AG04450 (cell line): Measurements from ENCODE around the gene INPP5D. TPM values are rescaled to one million over a fixed set of nuclear protein-coding genes. Genes with fewer than 3 reads are reported as not detected.
A peak's percentile ranks its signal among the peaks of the same experiment; 100 is the strongest.

Experiments used
- CTCF ChIA-PET: fragments of 300-600, 350-600 bp; formaldehyde crosslinking; extraction: SDS; loops from one replicate; lab custom pipeline; 2022; ENCODE audit warnings: antibody characterized with exemption, inconsistent platforms; lab: Charles Lee
- POLR2A ChIA-PET: fragments of 350-600 bp; formaldehyde crosslinking; extraction: SDS; loops from one replicate; lab custom pipeline; 2021; ENCODE audit warnings: antibody characterized with exemption, inconsistent platforms; lab: Yijun Ruan, JAX
- DNase-seq: peaks from one replicate; pipeline ENCODE4 v3.0.0-alpha.2; 2011; ENCODE audit warnings: low read depth, low spot score
- H3K27ac ChIP-seq: one replicate; pipeline ENCODE4 v1.5.1; 2012; ENCODE audit warnings: low read depth, low read length, control low read depth
- H3K27me3 ChIP-seq: one replicate; pipeline ENCODE4 v1.6.0; 2012; ENCODE audit warnings: low read length; ENCODE audit not compliant: control insufficient read depth, insufficient read depth
- H3K4me3 ChIP-seq: 2 replicates; pipeline ENCODE4 v1.5.1; 2011; ENCODE audit warnings: mild to moderate bottlenecking, low read depth, low read length, control low read depth
- H3K9me3 ChIP-seq: 2 replicates; pipeline ENCODE4 v1.5.1; 2012; ENCODE audit warnings: low read length; ENCODE audit not compliant: control insufficient read depth, insufficient read depth
- CTCF ChIP-seq: IDR thresholded peaks from 2 replicates; pipeline ENCODE4 v1.5.1; 2011; ENCODE audit warnings: low read depth, low read length, control low read depth, inconsistent platforms
- polyA plus RNA-seq: library from polyadenylated mRNA; depleted of rRNA; stranded (reverse); fragments of >200 nt; gene quantifications from 2 replicates; pipeline ENCODE4 v1.2.3, GENCODE V29; 2011

The INPP5D gene
- polyA plus RNA-seq, 1 experiment = 0.43 TPM

GRCh38 chr2:233059547-233059796 is 670 bp upstream of the INPP5D start:
- TF ChIP-seq CTCF = no peak
- POLR2A ChIA-PET = no interaction called here

GRCh38 chr2:233060501-233060979 is 398 bp downstream of the INPP5D start:
- no peak for DNase-seq
- TF ChIP-seq CTCF = no peak
- ChIA-PET POLR2A (no interaction called here), CTCF (interaction anchor here (0.5 to 2.1 kb wide), 2 partner anchors 207 to 276 kb away, joined by 3 to 8 read pairs; no protein-coding TSS in a partner anchor)
- Histone ChIP-seq H3K27me3 (no peaks in the 10 kb centered on the region), H3K9me3 (no peaks in the 10 kb centered on the region; the same call in 1 of the 2 replicates), H3K4me3 (no peak overlapping the region), H3K27ac (no peak overlapping the region)

More at GRCh38 chr2:233059547-233059796, 670 bp upstream of the INPP5D start:
- H3K4me3 ChIP-seq = no peak overlapping the region
- H3K27ac ChIP-seq = no peak overlapping the region
- no peaks in the 10 kb centered on the region for H3K27me3 ChIP-seq
- H3K9me3 ChIP-seq = no peaks in the 10 kb centered on the region; the same call in 1 of the 2 replicates
- DNase-seq = no peak
- CTCF ChIA-PET = no interaction called here

GRCh38 chr2:233060980-233061590 is 943 bp downstream of the INPP5D start:
- DNase-seq = no peak
- TF ChIP-seq CTCF = no peak
- H3K4me3 ChIP-seq = no peak overlapping the region
- ChIA-PET CTCF (interaction anchor here (0.5 to 2.1 kb wide), 3 partner anchors 14 to 276 kb away, joined by 3 to 8 read pairs (median 3); no protein-coding TSS in a partner anchor), POLR2A (no interaction called here)
- H3K27ac ChIP-seq = no peak overlapping the region
- no peaks in the 10 kb centered on the region; the same call in 1 of the 2 replicates for H3K9me3 ChIP-seq
- H3K27me3 ChIP-seq = no peaks in the 10 kb centered on the region

GRCh38 chr2:233061591-233062450 is 1.7 kb downstream of the INPP5D start:
- H3K4me3 ChIP-seq = no peak overlapping the region
- CTCF ChIA-PET = interaction anchor here (1.0 to 2.1 kb wide), 3 partner anchors 8 to 209 kb away, joined by 3 to 8 read pairs (median 4); no protein-coding TSS in a partner anchor
- no peaks in the 10 kb centered on the region for H3K27me3 ChIP-seq
- POLR2A ChIA-PET = no interaction called here
- TF ChIP-seq CTCF = peak; percentile 26; the same call in 1 of the 2 replicates
- no peak overlapping the region for H3K27ac ChIP-seq
- DNase-seq = no peak
- H3K9me3 ChIP-seq = no peaks in the 10 kb centered on the region; the same call in 1 of the 2 replicates
